GM23338 (cell line): Measurements from ENCODE around the gene IL21R. TPM values are rescaled to one million over a fixed set of nuclear protein-coding genes. Genes with fewer than 3 reads are reported as not detected.

Experiments used
- ATAC-seq: fragments of 200-7000 bp; cut with Tn5 transposase; 3 replicates; pipeline ENCODE4 v1.9.1; 2020
- DNase-seq: peaks from one replicate; pipeline ENCODE4 v3.0.0-alpha.2; 2015; ENCODE audit warnings: low spot score
- H2AFZ ChIP-seq: fragments of 200-600 bp; sonication (generic); 2 replicates; pipeline ENCODE4 v1.8.0; 2016; ENCODE audit warnings: antibody characterized with exemption, mild to moderate bottlenecking, moderate library complexity
- H3F3A ChIP-seq: fragments of 200-600 bp; sonication (generic); replicated peaks from 2 replicates; pipeline ENCODE4 v1.8.0; 2017; ENCODE audit warnings: antibody characterized with exemption, mixed run types, low read depth
- H3K27ac ChIP-seq: fragments of 200-600 bp; sonication (generic); 2 replicates; pipeline ENCODE4 v1.6.1; 2016; ENCODE audit warnings: low read depth
- H3K27me3 ChIP-seq: fragments of 200-600 bp; sonication (generic); 2 replicates; pipeline ENCODE4 v1.8.0; 2016; ENCODE audit warnings: mild to moderate bottlenecking, mixed run types, moderate library complexity; ENCODE audit not compliant: insufficient read depth
- H3K36me3 ChIP-seq: fragments of 200-600 bp; sonication (generic); 2 replicates; pipeline ENCODE4 v1.8.0; 2016; ENCODE audit warnings: mild to moderate bottlenecking; ENCODE audit not compliant: insufficient read depth
- H3K4me1 ChIP-seq: fragments of 200-600 bp; sonication (generic); 2 replicates; pipeline ENCODE4 v1.8.0; 2016; ENCODE audit warnings: mild to moderate bottlenecking, moderate library complexity; ENCODE audit not compliant: insufficient read depth
- H3K4me2 ChIP-seq: fragments of 200-600 bp; sonication (generic); 2 replicates; pipeline ENCODE4 v1.7.1; 2017; ENCODE audit warnings: mixed run types
- H3K4me3 ChIP-seq: fragments of 200-600 bp; sonication (generic); 2 replicates; pipeline ENCODE4 v1.6.1; 2016; ENCODE audit warnings: mixed run types
- H3K79me2 ChIP-seq: fragments of 200-600 bp; sonication (generic); replicated peaks from 2 replicates; pipeline ENCODE4 v1.8.0; 2017; ENCODE audit warnings: mild to moderate bottlenecking; ENCODE audit not compliant: insufficient read depth
- H3K9me2 ChIP-seq: fragments of 200-600 bp; sonication (generic); 2 replicates; pipeline ENCODE4 v1.8.0; 2017; ENCODE audit not compliant: insufficient read depth
- H4K20me1 ChIP-seq: fragments of 200-600 bp; sonication (generic); replicated peaks from 2 replicates; pipeline ENCODE4 v1.8.0; 2017; ENCODE audit warnings: mild to moderate bottlenecking; ENCODE audit not compliant: insufficient read depth
- H3K27ac Mint-ChIP-seq: 2 replicates; pipeline ENCODE4 v1.8.0; 2020; ENCODE audit warnings: inconsistent platforms, mild to moderate bottlenecking, moderate library complexity, mixed read lengths
- H3K27me3 Mint-ChIP-seq: 3 replicates; pipeline ENCODE4 v1.8.0; 2022; ENCODE audit warnings: low read depth, mild to moderate bottlenecking, moderate library complexity, mixed read lengths, inconsistent platforms; ENCODE audit not compliant: insufficient read depth, poor library complexity
- H3K36me3 Mint-ChIP-seq: 3 replicates; pipeline ENCODE4 v1.8.0; 2021; ENCODE audit warnings: low read depth, mild to moderate bottlenecking, inconsistent platforms, moderate library complexity, mixed read lengths
- H3K4me1 Mint-ChIP-seq: 3 replicates; pipeline ENCODE4 v1.8.0; 2020; ENCODE audit warnings: mild to moderate bottlenecking, inconsistent platforms, mixed read lengths
- H3K4me3 Mint-ChIP-seq: 3 replicates; pipeline ENCODE4 v1.8.0; 2021; ENCODE audit warnings: moderate library complexity, mild to moderate bottlenecking, inconsistent platforms, mixed read lengths
- H3K9me3 Mint-ChIP-seq: 3 replicates; pipeline ENCODE4 v1.8.0; 2020; ENCODE audit warnings: moderate library complexity, mild to moderate bottlenecking, inconsistent platforms, mixed read lengths
- CREB1 ChIP-seq: fragments of 250-450 bp; sonication (Bioruptor Pico); IDR thresholded peaks from 2 replicates; pipeline ENCODE4 v1.5.0; 2020; ENCODE audit warnings: low read depth, mild to moderate bottlenecking, moderate library complexity
- NANOG ChIP-seq: IDR thresholded peaks from 2 replicates; pipeline ENCODE4 v1.6.1; 2016; ENCODE audit warnings: antibody characterized with exemption, borderline replicate concordance
- POLR2AphosphoS5 ChIP-seq: IDR thresholded peaks from 2 replicates; pipeline ENCODE4 v1.6.1; 2016; ENCODE audit warnings: antibody characterized with exemption, low read depth
- REST ChIP-seq: IDR thresholded peaks from one replicate; pipeline ENCODE4 v1.6.1; 2018; ENCODE audit warnings: antibody characterized with exemption; ENCODE audit not compliant: unreplicated experiment
- STAT1 ChIP-seq: IDR thresholded peaks from one replicate; pipeline ENCODE4 v1.6.1; 2016; ENCODE audit warnings: antibody characterized with exemption; ENCODE audit not compliant: unreplicated experiment
- ZNF114 ChIP-seq: fragments of 250-450 bp; sonication (Bioruptor Pico); IDR thresholded peaks from 2 replicates; pipeline ENCODE4 v1.5.0; 2020; ENCODE audit warnings: mild to moderate bottlenecking, moderate library complexity
- ZNF462 ChIP-seq: fragments of 250-450 bp; sonication (Bioruptor Pico); IDR thresholded peaks from 2 replicates; pipeline ENCODE4 v1.5.0; 2020; ENCODE audit warnings: mild to moderate bottlenecking, moderate library complexity
- polyA plus RNA-seq: library from polyadenylated mRNA; unstranded; fragments of >200 nt; fragmentation: Nextera tagmentation; extraction: Ambion mirVana; gene quantifications from 2 replicates; pipeline ENCODE4 v1.2.1, GENCODE V29; 2016
- total RNA-seq: library from RNA; depleted of rRNA; stranded (reverse); fragments of >200 nt; shearing (Covaris generic); gene quantifications from 2 replicates; pipeline ENCODE4 v1.2.3, GENCODE V29; 2014
- TF ChIP-seq, protein P1 (sequence below): IDR thresholded peaks from 2 replicates; pipeline ENCODE4 v1.6.1; 2016; ENCODE audit warnings: antibody characterized with exemption

IL21R gene
- total and polyA plus RNA-seq, 2 experiments from 2014 or later, result 0.42 to 2.6 TPM

- no peak overlapping the region for H3K4me2 ChIP-seq
- ATAC-seq (no peak), DNase-seq (no peak)
- Mint-ChIP-seq H3K4me1 (no peaks in the 10 kb centered on the region; the same call in 2 of the 3 replicates), H3K36me3 (peaks cover 36% of the 10 kb centered on the region), H3K4me3 (no peak overlapping the region), H3K9me3 (no peaks in the 10 kb centered on the region), H3K27ac (no peak overlapping the region), H3K27me3 (peaks cover 20% of the 10 kb centered on the region)
- no peak overlapping the region for H2AFZ ChIP-seq
- no peaks in the 10 kb centered on the region for H3F3A ChIP-seq
- H3K36me3 ChIP-seq, result 0 out of 2 replicates have a peak, but pooled peaks cover 3% of the 10 kb centered on the region
- TF ChIP-seq ZNF462 (CRISPR knock-in tag), result no peak
- no peak for TF ChIP-seq STAT1
- TF ChIP-seq ZNF114 (CRISPR knock-in tag), result no peak
- no peak for TF ChIP-seq CREB1 (CRISPR knock-in tag)
- TF ChIP-seq POLR2AphosphoS5, result no peak
- TF ChIP-seq REST, result no peak
- no peak for TF ChIP-seq NANOG
- TF ChIP-seq, protein P1, sequence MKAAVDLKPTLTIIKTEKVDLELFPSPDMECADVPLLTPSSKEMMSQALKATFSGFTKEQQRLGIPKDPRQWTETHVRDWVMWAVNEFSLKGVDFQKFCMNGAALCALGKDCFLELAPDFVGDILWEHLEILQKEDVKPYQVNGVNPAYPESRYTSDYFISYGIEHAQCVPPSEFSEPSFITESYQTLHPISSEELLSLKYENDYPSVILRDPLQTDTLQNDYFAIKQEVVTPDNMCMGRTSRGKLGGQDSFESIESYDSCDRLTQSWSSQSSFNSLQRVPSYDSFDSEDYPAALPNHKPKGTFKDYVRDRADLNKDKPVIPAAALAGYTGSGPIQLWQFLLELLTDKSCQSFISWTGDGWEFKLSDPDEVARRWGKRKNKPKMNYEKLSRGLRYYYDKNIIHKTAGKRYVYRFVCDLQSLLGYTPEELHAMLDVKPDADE, result no peak
- no peaks in the 10 kb centered on the region; the same call in 1 of the 2 replicates for H4K20me1 ChIP-seq
- H3K27me3 ChIP-seq, result no peaks in the 10 kb centered on the region
- no peaks in the 10 kb centered on the region for H3K4me1 ChIP-seq
- no peak overlapping the region for H3K4me3 ChIP-seq
- no peaks in the 10 kb centered on the region for H3K79me2 ChIP-seq
- H3K9me2 ChIP-seq, result no peaks in the 10 kb centered on the region
- no peak overlapping the region for H3K27ac ChIP-seq
These were observed 59.7 kb downstream of the IL21R start for GRCh38 chr16:27461483-27462171.
